HTERT RPE-1 (cell line): ENCODE measurements around the gene AGAP2.
"Not testable (repeated sequence)": the region's sequence is repeated elsewhere in the genome, so short reads cannot be mapped to it uniquely, and the experiment has no call there.

Source experiments
- in situ Hi-C: fragments of 300-500 bp; cut with MboI; formaldehyde crosslinking; loops from 4 replicates; pipeline ENCODE4 v1.14.3; 2020; ENCODE audit warnings: low sequenced_read_pairs

AGAP2 gene

GRCh38 chr12:57707250-57707649 is 31.3 kb downstream of the AGAP2 start:
- in situ Hi-C loops: no loop called here

- in situ Hi-C loops: no loop called here
Measured at GRCh38 chr12:57700317-57700716, 38.2 kb downstream of the AGAP2 start.

DNA sequence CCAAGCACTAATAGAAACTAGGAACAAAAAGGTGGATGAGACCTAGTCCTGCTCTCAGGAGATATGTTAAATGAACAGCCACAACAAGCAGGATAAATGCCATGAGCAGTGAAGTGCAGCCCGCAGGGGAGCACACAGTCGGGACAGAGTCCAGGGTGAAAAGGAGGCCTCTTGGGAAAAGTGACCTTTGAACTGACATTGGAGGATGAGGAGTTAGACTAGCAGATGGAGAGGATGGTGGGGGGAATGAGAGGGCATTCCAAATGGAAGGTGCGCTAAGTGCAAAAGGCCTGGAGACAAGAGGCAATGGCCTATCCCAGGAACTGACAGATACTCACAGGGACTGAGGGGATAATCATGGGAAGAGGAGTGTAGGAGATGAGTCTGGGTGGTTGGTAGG is 40.1 kb downstream of the AGAP2 start:
- in situ Hi-C loops: no loop called here

- in situ Hi-C loops: no loop called here
Measured at GRCh38 chr12:57697076-57697475, 41.5 kb downstream of the AGAP2 start.

DNA sequence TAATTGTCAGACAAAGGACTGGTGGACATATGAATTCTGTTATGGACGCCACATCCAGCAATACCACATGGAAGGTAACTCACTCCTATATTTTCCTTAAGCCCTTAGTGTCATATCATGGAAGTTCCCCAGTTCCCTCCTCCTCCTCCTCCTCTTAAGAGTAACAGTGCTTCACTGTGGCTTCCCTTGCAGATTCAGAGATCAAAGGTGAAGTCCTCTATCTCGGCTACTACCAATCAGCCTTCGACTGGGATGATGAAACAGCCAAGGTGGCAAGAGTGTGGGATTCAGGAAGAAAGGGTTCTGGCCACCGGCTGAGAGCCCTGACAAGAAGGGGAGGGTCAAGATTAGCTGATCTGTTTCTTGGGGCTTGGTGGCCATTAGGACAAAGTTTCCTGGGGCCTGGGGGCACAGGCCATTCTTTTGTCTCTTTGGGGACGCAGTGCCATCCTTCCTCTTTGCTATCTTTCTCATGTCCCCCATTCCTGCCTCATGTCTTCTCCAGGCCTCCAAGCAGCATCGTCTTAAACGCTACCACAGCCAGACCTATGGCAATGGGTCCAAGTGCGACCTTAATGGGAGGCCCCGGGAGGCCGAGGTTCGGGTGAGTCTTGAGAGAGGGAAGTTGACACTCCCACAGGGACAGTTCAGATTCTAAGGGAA is 42.6 kb downstream of the AGAP2 start:
- in situ Hi-C loops: no loop called here

GRCh38 chr12:57694459-57695019 is 44.0 kb downstream of the AGAP2 start:
- in situ Hi-C loops: no loop called here

DNA sequence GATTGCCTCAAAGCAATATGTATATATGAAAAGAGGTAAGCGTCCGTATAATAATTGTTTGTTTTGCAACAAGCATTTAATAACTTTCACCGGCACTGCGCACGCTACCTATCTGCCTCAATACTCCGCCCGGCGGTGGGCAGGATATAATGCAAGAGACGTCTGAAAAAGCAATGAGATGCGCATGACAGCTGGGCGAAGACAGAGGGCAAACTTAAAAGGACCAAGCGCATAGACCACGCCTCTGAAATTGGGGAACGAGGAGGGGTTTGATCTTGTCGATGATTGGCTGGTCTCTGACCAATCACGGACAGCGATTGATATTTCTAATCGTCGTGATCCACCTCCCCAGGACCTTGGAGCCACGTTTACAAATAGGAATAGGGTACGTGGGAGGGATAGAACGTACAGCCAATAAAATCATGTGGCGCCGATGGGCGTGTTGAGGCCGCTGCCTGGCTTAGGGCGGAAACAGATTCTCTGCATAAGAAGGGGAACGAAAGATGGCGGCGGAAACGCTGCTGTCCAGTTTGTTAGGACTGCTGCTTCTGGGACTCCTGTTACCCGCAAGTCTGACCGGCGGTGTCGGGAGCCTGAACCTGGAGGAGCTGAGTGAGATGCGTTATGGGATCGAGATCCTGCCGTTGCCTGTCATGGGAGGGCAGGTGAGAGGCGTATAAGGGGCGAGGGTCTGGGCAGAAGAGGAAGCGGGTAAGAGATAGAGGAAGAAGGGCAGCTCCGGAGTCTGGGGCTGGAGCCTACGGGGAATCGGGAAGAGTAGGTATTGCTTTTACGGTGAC is 44.7 kb downstream of the AGAP2 start, which contains the start of gene OS9:
Gene OS9, plus strand, starts transcription at position 474 of the 800 bp plus-strand sequence. Its CDS starts 30 bp downstream, at position 504.
- in situ Hi-C loops: no loop called here

DNA sequence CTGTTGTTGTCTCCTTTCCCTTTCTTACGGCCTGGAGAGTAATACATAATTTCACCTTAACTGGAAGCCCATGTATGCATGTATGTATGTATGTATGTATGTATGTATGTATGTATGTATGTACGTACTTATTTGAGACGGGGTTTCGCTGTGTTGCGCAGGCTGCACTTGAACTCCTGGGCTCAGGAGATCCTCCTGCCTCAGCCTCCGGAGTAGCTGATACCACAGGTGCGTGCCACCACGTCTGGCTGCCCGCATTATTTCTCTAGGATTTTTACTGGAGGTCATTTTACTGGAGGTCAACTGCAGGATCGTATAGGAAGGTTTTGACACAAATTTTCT is 45.3 kb downstream of the AGAP2 start:
- in situ Hi-C loops: no loop called here

GRCh38 chr12:57692500-57692899 is 46.0 kb downstream of the AGAP2 start:
- in situ Hi-C loops: no loop called here

GRCh38 chr12:57688931-57689330 is 49.6 kb downstream of the AGAP2 start:
- in situ Hi-C loops: no loop called here

- in situ Hi-C loops: no loop called here
Measured at GRCh38 chr12:57687862-57688261, 50.7 kb downstream of the AGAP2 start.

DNA sequence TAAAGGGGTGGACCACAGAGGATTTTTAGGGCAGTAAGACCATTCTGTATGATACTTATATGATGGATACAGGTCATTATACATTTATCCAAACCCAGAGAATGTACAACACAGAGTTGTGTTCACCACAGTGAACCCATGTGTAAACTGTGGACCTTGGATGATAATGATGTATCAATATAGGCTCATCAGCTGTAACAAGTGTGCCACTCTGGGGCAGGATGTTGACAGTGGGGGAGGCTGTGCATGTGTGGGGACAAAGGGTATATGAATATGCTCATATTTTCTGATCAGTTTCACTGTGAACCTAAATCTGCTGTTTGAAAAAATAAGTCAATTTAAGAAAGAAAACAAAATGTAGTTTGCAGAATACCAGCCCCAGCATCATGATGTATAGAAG is 58.8 kb downstream of the AGAP2 start:
- in situ Hi-C loops: no loop called here

- in situ Hi-C loops: not testable (repeated sequence)
Measured at GRCh38 chr12:57677947-57678346, 60.6 kb downstream of the AGAP2 start.

GRCh38 chr12:57674691-57675090 is 63.9 kb downstream of the AGAP2 start:
- in situ Hi-C loops: no loop called here
